HCT116 (cell line): ENCODE measurements around the gene LRG1. TPM values are rescaled to one million over a fixed set of nuclear protein-coding genes. Genes with fewer than 3 reads are reported as not detected.

Experiments
- ATAC-seq: fragments of 200-7000 bp; cut with Tn5 transposase; 2 replicates; pipeline ENCODE4 v1.9.1; 2020; ENCODE audit warnings: mild to moderate bottlenecking, moderate library complexity
- BruUV-seq: library from RNA; stranded (reverse); fragments of 400-500 nt; replicated peaks from 2 replicates; lab custom pipeline; 2021; lab: Mats Ljungman, UMichigan
- CTCF ChIA-PET: fragments of 300-600 bp; sonication (Branson Sonifier 250); formaldehyde crosslinking; loops from one replicate; lab custom pipeline; 2021; ENCODE audit warnings: antibody characterized with exemption; lab: Charles Lee
- POLR2A ChIA-PET: fragments of 300-600, 350-600 bp; sonication (Branson Sonifier 250); formaldehyde crosslinking; loops from one replicate; lab custom pipeline; 2021; ENCODE audit warnings: antibody characterized with exemption; lab: Charles Lee
- RAD21 ChIA-PET, 2 experiments: fragments of 300-600 bp; sonication (Branson Sonifier 250); formaldehyde crosslinking; loops; one replicate each; lab custom pipeline; 2023; ENCODE audit warnings: low total read pairs in 2 of 2; ENCODE audit not compliant: uncharacterized antibody in 2 of 2, unreplicated experiment in 2 of 2, low non-redundant PET in 1 of 2; lab: Charles Lee
- DNase-seq: peaks from one replicate; pipeline ENCODE4 v3.0.0-alpha.2; 2010; ENCODE audit warnings: low read depth, low spot score
- H2AFZ ChIP-seq: fragments of 200-600 bp; shearing (Covaris generic), sonication (generic); 2 replicates; pipeline ENCODE4 v1.6.1; 2017; ENCODE audit warnings: low read depth, mixed run types, mixed read lengths, antibody characterized with exemption, low read length; ENCODE audit not compliant: poor library complexity, severe bottlenecking
- H3K27ac ChIP-seq: 2 replicates; pipeline ENCODE4 v1.5.1; 2012; ENCODE audit warnings: low read depth, low read length
- H3K27me3 ChIP-seq: fragments of 200-600 bp; sonication (generic); 2 replicates; pipeline ENCODE4 v1.6.1; 2016; ENCODE audit warnings: mixed run types, low read length, mixed read lengths; ENCODE audit not compliant: insufficient read depth
- H3K36me3 ChIP-seq, 2 experiments: fragments of 200-500 bp in 1 of 2; fragments of 200-600 bp in 1 of 2; sonication (Bioruptor generic) in 1 of 2; sonication (generic) in 1 of 2; 2 replicates each; pipeline versions ENCODE4 v1.5.1 to v1.6.1; 2014 to 2016; ENCODE audit warnings: low read length in 2 of 2, inconsistent platforms in 1 of 2, mixed read lengths in 1 of 2, mixed run types in 1 of 2; ENCODE audit not compliant: insufficient read depth in 2 of 2, control insufficient read depth in 1 of 2
- H3K4me1 ChIP-seq, 2 experiments: fragments of 200-600 bp in 1 of 2; sonication (generic) in 1 of 2; 2 replicates each; pipeline versions ENCODE4 v1.5.1 to v1.6.1; 2012 to 2017; ENCODE audit warnings: low read length in 2 of 2, inconsistent platforms in 1 of 2, mild to moderate bottlenecking in 1 of 2, mixed read lengths in 1 of 2, mixed run types in 1 of 2, moderate library complexity in 1 of 2; ENCODE audit not compliant: insufficient read depth in 2 of 2, control insufficient read depth in 1 of 2
- H3K4me2 ChIP-seq: fragments of 200-600 bp; sonication (generic); 2 replicates; pipeline ENCODE4 v1.6.1; 2017; ENCODE audit warnings: mixed run types, low read length, mixed read lengths
- H3K4me3 ChIP-seq, 2 experiments: fragments of 200-600 bp in 1 of 2; sonication (generic) in 1 of 2; replicated peaks in 1 of 2; 2 replicates each; pipeline ENCODE4 v1.5.1; 2011 to 2016; ENCODE audit warnings: low read length in 2 of 2, control low read depth in 1 of 2, low read depth in 1 of 2, mild to moderate bottlenecking in 1 of 2, mixed read lengths in 1 of 2, mixed run types in 1 of 2
- H3K79me2 ChIP-seq: fragments of 200-600 bp; sonication (generic); 2 replicates; pipeline ENCODE4 v1.6.1; 2017; ENCODE audit warnings: mild to moderate bottlenecking, mixed run types, low read length, moderate library complexity, mixed read lengths; ENCODE audit not compliant: insufficient read depth
- H3K9ac ChIP-seq: fragments of 200-600 bp; sonication (generic); 2 replicates; pipeline ENCODE4 v1.6.1; 2016; ENCODE audit warnings: low read length, mixed read lengths
- H3K9me2 ChIP-seq: fragments of 200-600 bp; sonication (generic), shearing (Covaris generic); 2 replicates; pipeline ENCODE4 v1.6.1; 2017; ENCODE audit warnings: mixed run types, mild to moderate bottlenecking, moderate library complexity; ENCODE audit not compliant: insufficient read depth
- H3K9me3 ChIP-seq, 2 experiments: fragments of 200-500 bp in 1 of 2; fragments of 200-600 bp in 1 of 2; sonication (Bioruptor generic) in 1 of 2; sonication (generic) in 1 of 2; 2 replicates each; pipeline ENCODE4 v1.6.1; 2014 to 2017; ENCODE audit warnings: low read length in 2 of 2, mixed read lengths in 2 of 2, inconsistent platforms in 1 of 2, low read depth in 1 of 2, mild to moderate bottlenecking in 1 of 2, mixed run types in 1 of 2, moderate library complexity in 1 of 2; ENCODE audit not compliant: control insufficient read depth in 1 of 2, insufficient read depth in 1 of 2
- H4K20me1 ChIP-seq: fragments of 200-600 bp; sonication (generic), shearing (Covaris generic); 2 replicates; pipeline ENCODE4 v1.6.1; 2017; ENCODE audit warnings: mixed run types, mild to moderate bottlenecking, moderate library complexity; ENCODE audit not compliant: insufficient read depth
- ATF3 ChIP-seq: IDR thresholded peaks from 2 replicates; pipeline ENCODE4 v1.6.1; 2012
- CBX3 ChIP-seq: IDR thresholded peaks from 2 replicates; pipeline ENCODE4 v1.6.1; 2012; ENCODE audit warnings: low read depth
- CEBPB ChIP-seq: IDR thresholded peaks from 2 replicates; pipeline ENCODE4 v1.6.1; 2012; ENCODE audit warnings: low read depth
- CTCF ChIP-seq, 3 experiments: fragments of 200-600 bp in 1 of 3; sonication (generic) in 1 of 3; IDR thresholded peaks in 2 of 3; conservative IDR thresholded peaks in 1 of 3; 2 replicates each; pipeline ENCODE4 v1.5.1; 2012 to 2017; ENCODE audit warnings: low read depth in 2 of 3, low read length in 2 of 3, antibody characterized with exemption in 1 of 3, borderline replicate concordance in 1 of 3, control low read depth in 1 of 3, mild to moderate bottlenecking in 1 of 3, mixed read lengths in 1 of 3, mixed run types in 1 of 3, moderate library complexity in 1 of 3; ENCODE audit not compliant: insufficient read depth in 1 of 3
- EGR1 ChIP-seq: IDR thresholded peaks from 2 replicates; pipeline ENCODE4 v1.6.1; 2012; ENCODE audit warnings: low read depth
- EZH2 ChIP-seq: fragments of 200-600 bp; sonication (generic); IDR thresholded peaks from 2 replicates; pipeline ENCODE4 v1.6.1; 2017; ENCODE audit warnings: antibody characterized with exemption, mixed run types
- EZH2phosphoT487 ChIP-seq: fragments of 200-600 bp; IDR thresholded peaks from 2 replicates; pipeline ENCODE4 v1.6.1; 2018; ENCODE audit warnings: antibody characterized with exemption, borderline replicate concordance
- JUND ChIP-seq: IDR thresholded peaks from 2 replicates; pipeline ENCODE4 v1.6.1; 2012
- POLR2A ChIP-seq: IDR thresholded peaks from 2 replicates; pipeline ENCODE4 v1.7.0; 2011; ENCODE audit warnings: borderline replicate concordance; ENCODE audit not compliant: insufficient read depth, insufficient read length; ENCODE audit errors: extremely low read depth
- SIN3A ChIP-seq: IDR thresholded peaks from 2 replicates; pipeline ENCODE4 v1.6.1; 2012; ENCODE audit warnings: low read depth
- SP1 ChIP-seq: IDR thresholded peaks from 2 replicates; pipeline ENCODE4 v1.6.1; 2012; ENCODE audit warnings: low read depth
- SRF ChIP-seq: IDR thresholded peaks from 2 replicates; pipeline ENCODE4 v1.6.1; 2012; ENCODE audit warnings: low read depth
- TCF7L2 ChIP-seq: IDR thresholded peaks from 2 replicates; pipeline ENCODE4 v1.7.0; 2011; ENCODE audit warnings: borderline replicate concordance, inconsistent platforms; ENCODE audit not compliant: insufficient read depth, insufficient read length; ENCODE audit errors: extremely low read depth
- YY1 ChIP-seq: IDR thresholded peaks from 2 replicates; pipeline ENCODE4 v1.6.1; 2011; ENCODE audit warnings: low read length, low read depth, moderate library complexity, mild to moderate bottlenecking; ENCODE audit not compliant: insufficient replicate concordance; ENCODE audit errors: extremely low read depth
- ZBTB33 ChIP-seq: IDR thresholded peaks from 2 replicates; pipeline ENCODE4 v1.6.1; 2011; ENCODE audit warnings: mild to moderate bottlenecking, low read length, moderate library complexity; ENCODE audit not compliant: insufficient replicate concordance; ENCODE audit errors: extremely low read depth
- ZNF274 ChIP-seq: fragments of 200-500 bp; sonication (Bioruptor generic); IDR thresholded peaks from 2 replicates; pipeline ENCODE4 v1.6.1; 2014; ENCODE audit warnings: mild to moderate bottlenecking, low read depth, low read length, inconsistent platforms
- intact Hi-C: fragments of 100-400 bp; cut with micrococcal nuclease; formaldehyde crosslinking; loops from 2 replicates; pipeline ENCODE4 v1.10.0; 2022
- total RNA-seq: library from RNA; stranded (reverse); gene quantifications from one replicate; pipeline ENCODE4 v1.2.1, GENCODE V29; 2021; ENCODE audit not compliant: unreplicated experiment

The LRG1 gene
- total RNA-seq, 1 experiment from 2014 or later = 1.3 TPM

- intact Hi-C loops = loop anchor here (10.0 kb wide), 1 partner anchor 261 kb away; no protein-coding TSS in a partner anchor
- ChIA-PET CTCF (interaction anchor here (0.6 to 4.9 kb wide), 16 partner anchors 9 to 266 kb away, joined by 3 to 76 read pairs (median 4); partner anchors contain the start of genes FEM1A, LRG1, PLIN5 and UBXN6), RAD21 (interaction anchor here (0.8 to 1.1 kb wide), 2 partner anchors 259 kb away, joined by 3 to 4 read pairs; no protein-coding TSS in a partner anchor), POLR2A (interaction anchor here (1.0 kb wide), 1 partner anchor 9 kb away, joined by 8 read pairs; the partner anchor contains the start of gene PLIN5)
- Histone ChIP-seq H3K9me2 (no peaks in the 10 kb centered on the region), H3K4me3 (no peak overlapping the region), H3K9ac (no peak overlapping the region), H3K36me3 (no peaks in the 10 kb centered on the region), H3K27me3 (no peaks in the 10 kb centered on the region), H3K4me2 (no peak overlapping the region), H3K9me3 (no peaks in the 10 kb centered on the region), H4K20me1 (no peaks in the 10 kb centered on the region), H3K79me2 (no peaks in the 10 kb centered on the region), H3K4me1 (peaks cover 0 to 7% of the 10 kb centered on the region in 2 experiments; a peak in 1 of 4 replicates), H2AFZ (no peak overlapping the region), H3K27ac (no peak overlapping the region)
- ATAC-seq (no peak), DNase-seq (no peak)
- no peak for TF ChIP-seq ZNF274
- TF ChIP-seq ZBTB33 = no peak
- no peak for TF ChIP-seq SIN3A
- TF ChIP-seq CEBPB = no peak
- TF ChIP-seq SP1 = no peak
- no peak for TF ChIP-seq CBX3
- no peak for TF ChIP-seq EZH2phosphoT487
- no peak for TF ChIP-seq TCF7L2
- no peak for TF ChIP-seq ATF3
- no peak for TF ChIP-seq POLR2A
- no peak for TF ChIP-seq CTCF (IDR thresholded peaks at IDR 0.05 in 2 of 3, conservative IDR thresholded peaks at IDR 0.05 in 1 of 3; ENCODE audit: borderline replicate concordance in 1 of 3, insufficient read depth in 1 of 3, low read depth in 2 of 3, low read length in 2 of 3)
- no peak for TF ChIP-seq EZH2
- no peak for TF ChIP-seq YY1
- no peak for TF ChIP-seq JUND
- TF ChIP-seq EGR1 = no peak
- no peak for TF ChIP-seq SRF
- no TSS peak for BruUV-seq
These were observed 14.3 kb downstream of the LRG1 start for GRCh38 chr19:4525563-4526002.
